Panc1 (cell line): ENCODE data around the gene IGFBP6.

Source experiments
- POLR2AphosphoS5 ChIP-seq: IDR thresholded peaks from 2 replicates; pipeline ENCODE4 v1.6.1; 2012; ENCODE audit warnings: mild to moderate bottlenecking, low read depth, low read length, moderate library complexity
- SIN3A ChIP-seq: IDR thresholded peaks from 2 replicates; pipeline ENCODE4 v1.6.1; 2012; ENCODE audit warnings: low read depth, mild to moderate bottlenecking, low read length, moderate library complexity, borderline replicate concordance; ENCODE audit not compliant: insufficient read depth
- TCF7L2 ChIP-seq: IDR thresholded peaks from 2 replicates; pipeline ENCODE4 v1.6.1; 2011; ENCODE audit warnings: mild to moderate bottlenecking, low read depth, low read length, inconsistent platforms
- TF ChIP-seq, protein P1 (sequence below): fragments of 450-650 bp; IDR thresholded peaks from 2 replicates; pipeline ENCODE4 v1.5.1; 2017; ENCODE audit warnings: mild to moderate bottlenecking
- TF ChIP-seq, protein P2 (sequence below), 2 experiments: IDR thresholded peaks; 2 replicates each; pipeline ENCODE4 v1.6.1; 2011 to 2012; ENCODE audit warnings: low read depth in 2 of 2, control low read depth in 1 of 2, low read length in 1 of 2, mild to moderate bottlenecking in 1 of 2, moderate library complexity in 1 of 2; ENCODE audit not compliant: insufficient read depth in 1 of 2

DNA sequence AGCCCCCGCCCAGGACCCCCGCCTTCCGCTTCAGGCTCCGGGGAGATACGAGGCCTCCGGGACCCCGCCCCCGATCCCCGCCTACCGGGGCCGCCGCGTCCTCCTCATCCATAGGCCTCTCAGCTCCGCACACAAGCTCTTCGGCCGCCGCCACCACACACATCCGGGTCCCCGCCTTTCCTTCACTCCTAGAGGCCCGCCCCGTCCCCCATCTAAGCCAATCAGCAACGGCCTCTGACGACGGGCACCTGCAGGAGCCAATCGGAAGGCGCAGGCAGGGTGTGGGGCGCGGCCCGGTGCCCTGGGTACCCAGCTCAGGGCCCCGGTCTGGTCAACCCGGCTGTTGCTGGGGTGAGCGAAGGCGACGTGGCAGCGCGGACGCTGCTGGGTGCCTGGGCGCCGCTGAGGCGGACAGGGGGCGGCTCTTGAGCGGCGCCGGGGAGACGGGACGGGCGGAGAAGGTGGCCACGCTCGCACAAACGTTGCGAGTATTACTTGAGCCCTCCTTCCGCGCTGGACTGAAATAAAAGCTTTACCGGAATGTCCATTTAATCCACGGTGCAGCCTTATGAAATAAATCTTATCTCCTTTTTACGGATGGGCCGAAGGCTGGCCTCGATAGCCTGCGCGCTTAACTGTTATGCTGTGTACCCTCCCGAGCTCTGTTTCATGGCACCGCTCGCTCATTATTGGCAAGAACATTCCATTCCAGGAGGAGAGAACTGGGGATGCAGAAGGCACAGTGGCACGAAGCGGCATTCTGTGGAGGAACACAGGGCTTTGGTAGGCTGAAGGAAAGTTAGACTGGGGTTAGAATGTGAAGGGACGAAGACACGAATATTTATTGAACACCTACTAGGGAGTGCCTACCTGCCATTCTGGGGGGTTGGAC is 18.0 kb upstream of the IGFBP6 start, which contains the start of gene SPRYD3:
- TF ChIP-seq, protein P1, sequence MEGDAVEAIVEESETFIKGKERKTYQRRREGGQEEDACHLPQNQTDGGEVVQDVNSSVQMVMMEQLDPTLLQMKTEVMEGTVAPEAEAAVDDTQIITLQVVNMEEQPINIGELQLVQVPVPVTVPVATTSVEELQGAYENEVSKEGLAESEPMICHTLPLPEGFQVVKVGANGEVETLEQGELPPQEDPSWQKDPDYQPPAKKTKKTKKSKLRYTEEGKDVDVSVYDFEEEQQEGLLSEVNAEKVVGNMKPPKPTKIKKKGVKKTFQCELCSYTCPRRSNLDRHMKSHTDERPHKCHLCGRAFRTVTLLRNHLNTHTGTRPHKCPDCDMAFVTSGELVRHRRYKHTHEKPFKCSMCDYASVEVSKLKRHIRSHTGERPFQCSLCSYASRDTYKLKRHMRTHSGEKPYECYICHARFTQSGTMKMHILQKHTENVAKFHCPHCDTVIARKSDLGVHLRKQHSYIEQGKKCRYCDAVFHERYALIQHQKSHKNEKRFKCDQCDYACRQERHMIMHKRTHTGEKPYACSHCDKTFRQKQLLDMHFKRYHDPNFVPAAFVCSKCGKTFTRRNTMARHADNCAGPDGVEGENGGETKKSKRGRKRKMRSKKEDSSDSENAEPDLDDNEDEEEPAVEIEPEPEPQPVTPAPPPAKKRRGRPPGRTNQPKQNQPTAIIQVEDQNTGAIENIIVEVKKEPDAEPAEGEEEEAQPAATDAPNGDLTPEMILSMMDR = no peak
- TF ChIP-seq SIN3A = 0 out of 2 replicates have a peak, but pooled peaks have one; percentile 20
- TF ChIP-seq, protein P2, sequence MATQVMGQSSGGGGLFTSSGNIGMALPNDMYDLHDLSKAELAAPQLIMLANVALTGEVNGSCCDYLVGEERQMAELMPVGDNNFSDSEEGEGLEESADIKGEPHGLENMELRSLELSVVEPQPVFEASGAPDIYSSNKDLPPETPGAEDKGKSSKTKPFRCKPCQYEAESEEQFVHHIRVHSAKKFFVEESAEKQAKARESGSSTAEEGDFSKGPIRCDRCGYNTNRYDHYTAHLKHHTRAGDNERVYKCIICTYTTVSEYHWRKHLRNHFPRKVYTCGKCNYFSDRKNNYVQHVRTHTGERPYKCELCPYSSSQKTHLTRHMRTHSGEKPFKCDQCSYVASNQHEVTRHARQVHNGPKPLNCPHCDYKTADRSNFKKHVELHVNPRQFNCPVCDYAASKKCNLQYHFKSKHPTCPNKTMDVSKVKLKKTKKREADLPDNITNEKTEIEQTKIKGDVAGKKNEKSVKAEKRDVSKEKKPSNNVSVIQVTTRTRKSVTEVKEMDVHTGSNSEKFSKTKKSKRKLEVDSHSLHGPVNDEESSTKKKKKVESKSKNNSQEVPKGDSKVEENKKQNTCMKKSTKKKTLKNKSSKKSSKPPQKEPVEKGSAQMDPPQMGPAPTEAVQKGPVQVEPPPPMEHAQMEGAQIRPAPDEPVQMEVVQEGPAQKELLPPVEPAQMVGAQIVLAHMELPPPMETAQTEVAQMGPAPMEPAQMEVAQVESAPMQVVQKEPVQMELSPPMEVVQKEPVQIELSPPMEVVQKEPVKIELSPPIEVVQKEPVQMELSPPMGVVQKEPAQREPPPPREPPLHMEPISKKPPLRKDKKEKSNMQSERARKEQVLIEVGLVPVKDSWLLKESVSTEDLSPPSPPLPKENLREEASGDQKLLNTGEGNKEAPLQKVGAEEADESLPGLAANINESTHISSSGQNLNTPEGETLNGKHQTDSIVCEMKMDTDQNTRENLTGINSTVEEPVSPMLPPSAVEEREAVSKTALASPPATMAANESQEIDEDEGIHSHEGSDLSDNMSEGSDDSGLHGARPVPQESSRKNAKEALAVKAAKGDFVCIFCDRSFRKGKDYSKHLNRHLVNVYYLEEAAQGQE (IDR thresholded peaks at IDR 0.05; ENCODE audit: insufficient read depth in 1 of 2, low read depth in 2 of 2, low read length in 1 of 2) = no peak
- TF ChIP-seq POLR2AphosphoS5 = peak; percentile 85
- TF ChIP-seq TCF7L2 = no peak
